Measurements from ENCODE around the gene THEMIS.

GRCh38 chr6:127824061-127824460, 76.8 kb downstream of the THEMIS start:
- TF ChIP-seq CTCF (IDR thresholded peaks at IDR 0.05) (no peak), POLR2A (IDR thresholded peaks at IDR 0.05) (no peak)

All from Peyer's patch (tissue), 4 donors.